Fibroblast of pulmonary artery (primary cell): ENCODE data around the gene WWOX.

ENCODE experiments used
- DNase-seq: peaks from one replicate; pipeline ENCODE4 v3.0.0-alpha.2; 2010; ENCODE audit warnings: low read depth
- H3K4me3 ChIP-seq: replicated peaks from 2 replicates; pipeline ENCODE4 v1.5.1; 2011; ENCODE audit warnings: low read depth, mild to moderate bottlenecking, control low read depth, low read length, moderate library complexity
- CTCF ChIP-seq: IDR thresholded peaks from 2 replicates; pipeline ENCODE4 v1.5.1; 2011; ENCODE audit warnings: mild to moderate bottlenecking, control low read depth, low read length, inconsistent platforms; ENCODE audit errors: missing control alignments

WWOX gene

DNA sequence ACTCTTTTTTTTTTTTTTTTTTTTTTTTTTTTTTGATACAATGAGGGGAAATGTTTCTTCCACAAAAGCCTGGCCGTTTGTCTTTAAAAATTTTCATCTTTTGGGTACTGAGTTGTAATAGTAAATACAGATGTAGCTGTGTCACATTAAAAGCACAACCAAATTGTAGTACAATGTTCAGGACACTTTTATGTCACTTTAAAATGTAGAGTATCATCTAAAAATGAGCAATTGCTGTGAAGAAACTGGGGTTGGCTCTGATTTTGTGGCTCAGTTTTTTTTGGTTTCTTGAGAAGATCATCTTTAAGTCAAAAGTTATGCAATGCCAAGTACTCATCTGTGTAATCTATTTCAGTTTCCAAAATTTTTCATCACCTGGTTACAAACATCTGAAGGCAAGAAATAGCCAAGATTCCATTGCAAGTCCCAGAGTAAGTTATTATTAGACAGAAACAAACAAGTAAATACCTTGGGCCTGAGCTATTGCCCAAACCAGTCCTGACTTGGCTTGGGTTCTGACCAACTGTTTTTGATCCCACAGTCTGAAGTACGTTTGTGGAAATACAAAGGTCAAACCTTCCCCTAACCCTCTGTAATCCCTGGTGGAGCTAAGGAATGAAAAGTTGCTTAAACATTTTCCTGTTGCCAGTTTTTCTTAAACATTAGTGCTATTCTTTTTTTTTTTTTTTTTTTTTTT is 717.2 kb downstream of the WWOX start:
- no peak for DNase-seq
- TF ChIP-seq CTCF, result no peak
- H3K4me3 ChIP-seq, result no peak overlapping the region

DNA sequence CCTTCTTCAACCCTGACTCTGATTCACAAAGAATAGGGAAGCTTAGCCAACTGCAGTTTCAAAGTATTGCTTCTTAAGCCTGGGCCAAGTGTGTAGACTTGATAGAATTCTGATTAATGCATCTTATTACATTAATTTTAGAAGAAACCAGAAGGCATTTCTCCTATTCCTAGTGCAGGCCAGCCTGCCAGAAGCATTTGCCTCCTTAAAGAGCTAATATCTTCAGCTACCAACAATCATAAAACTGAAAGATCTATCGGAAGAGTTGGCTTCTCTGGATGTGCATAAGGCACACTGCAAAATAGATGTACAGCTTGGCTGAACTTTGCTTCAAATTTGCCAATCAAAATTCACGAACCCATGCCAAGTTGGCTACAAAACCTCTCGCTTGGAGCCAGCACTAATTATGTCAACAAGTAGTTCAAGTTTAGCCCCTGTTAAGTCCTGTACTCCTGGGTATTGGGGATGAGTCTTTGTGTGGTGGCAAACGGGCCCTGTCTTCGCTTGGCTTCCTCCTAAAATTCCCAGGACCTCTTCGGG is 717.8 kb downstream of the WWOX start:
- H3K4me3 ChIP-seq, result no peak overlapping the region
- no peak for TF ChIP-seq CTCF

DNA sequence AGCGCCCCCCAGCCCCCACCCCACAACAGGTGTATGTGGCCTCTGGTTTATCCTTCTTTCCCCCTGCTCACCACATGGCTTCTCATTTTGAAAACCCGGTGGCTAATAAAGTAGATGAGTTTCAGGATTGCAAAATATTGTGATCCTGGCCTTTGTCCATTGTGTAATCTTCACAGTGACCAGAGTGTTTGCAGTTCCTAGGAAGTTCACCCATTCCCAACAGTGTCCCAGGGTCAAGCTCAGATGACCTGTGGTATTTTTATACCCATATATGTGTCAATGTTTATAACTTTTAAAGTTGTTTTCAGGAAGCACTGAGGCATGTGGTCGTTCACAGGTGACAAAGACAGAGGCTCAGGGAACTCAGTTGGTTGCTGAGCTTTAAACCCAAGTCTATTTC is 721.9 kb downstream of the WWOX start:
- H3K4me3 ChIP-seq, result no peak overlapping the region
- no peak for TF ChIP-seq CTCF
- no peak for DNase-seq

More for the DNA sequence above, 717.8 kb downstream of the WWOX start:
- DNase-seq, result no peak

DNA sequence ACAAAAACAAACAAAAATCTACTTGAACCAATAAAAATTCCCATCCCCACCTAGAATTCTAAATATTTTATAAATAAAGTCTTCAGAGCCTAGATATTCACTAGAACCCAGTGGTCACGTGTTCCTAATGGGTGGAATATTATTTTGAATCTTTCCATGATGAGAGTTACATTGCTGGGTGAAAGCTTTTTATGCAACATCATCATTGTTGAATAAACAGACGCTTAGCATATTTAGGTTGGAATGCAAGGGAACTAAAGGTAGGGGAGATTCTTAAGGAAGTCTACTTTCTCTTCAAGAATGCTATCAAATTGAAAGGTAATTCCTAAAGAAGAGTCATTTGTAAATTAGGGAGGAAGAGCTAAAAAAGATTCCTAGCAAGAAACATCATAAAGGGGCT is 723.1 kb downstream of the WWOX start:
- TF ChIP-seq CTCF, result no peak
- no peak for DNase-seq
- H3K4me3 ChIP-seq, result no peak overlapping the region

- no peak overlapping the region for H3K4me3 ChIP-seq
- no peak for TF ChIP-seq CTCF
- DNase-seq, result no peak
Observed at GRCh38 chr16:78823027-78823426, 723.6 kb downstream of the WWOX start.

DNA sequence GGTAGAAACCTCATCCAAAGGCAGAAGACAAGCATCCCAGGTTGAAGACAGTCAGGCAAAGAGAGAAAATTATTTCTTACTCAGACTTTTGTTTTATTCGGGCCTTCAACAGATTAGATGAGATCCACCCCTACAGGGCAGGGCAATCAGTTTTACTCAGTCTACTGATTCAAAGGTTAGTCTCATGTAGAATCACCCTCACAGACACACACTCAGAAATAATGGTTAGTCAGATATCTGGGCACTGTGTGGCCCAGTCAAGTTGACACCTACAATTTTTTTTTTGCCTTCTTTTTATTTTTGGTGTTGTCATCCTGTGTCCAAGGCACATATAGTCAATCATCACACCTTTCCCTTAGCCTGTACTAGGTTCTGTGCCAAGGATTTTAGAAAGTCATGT is 729.8 kb downstream of the WWOX start:
- DNase-seq, result no peak
- H3K4me3 ChIP-seq, result no peak overlapping the region
- TF ChIP-seq CTCF, result no peak

DNA sequence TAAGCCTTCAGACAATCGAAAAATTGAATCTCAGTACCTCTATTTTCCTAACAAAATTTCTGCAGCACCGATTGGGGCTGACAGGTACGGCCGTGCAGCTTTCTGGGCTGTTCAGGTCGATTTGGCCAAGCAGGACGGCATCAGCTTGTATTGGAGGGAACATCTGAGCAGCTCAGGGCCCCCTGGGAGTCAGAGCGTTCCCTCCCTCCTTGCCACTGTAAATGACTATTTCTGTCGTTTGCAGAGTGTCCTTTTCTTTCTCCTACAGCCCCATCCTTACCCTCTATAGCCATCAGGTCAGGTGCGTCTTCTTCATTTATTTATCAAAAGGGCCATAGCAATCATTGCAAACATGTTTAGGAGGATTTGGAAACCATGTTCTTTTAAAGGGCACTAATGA is 731.1 kb downstream of the WWOX start:
- no peak for TF ChIP-seq CTCF
- no peak for DNase-seq
- no peak overlapping the region for H3K4me3 ChIP-seq
